NCI-H526 (cell line): ENCODE measurements around the gene NATD1.
"Not testable (repeated sequence)": the region's sequence is repeated elsewhere in the genome, so short reads cannot be mapped to it uniquely, and the experiment has no call there.

Experiments used
- DNase-seq, 2 experiments: peaks; one replicate each; lab custom pipeline; 2025; lab: John Stamatoyannopoulos, UW

NATD1 gene

GRCh38 chr17:21246698-21247097 lies 6.5 kb downstream of the NATD1 start:
- DNase-seq = no peak

DNA sequence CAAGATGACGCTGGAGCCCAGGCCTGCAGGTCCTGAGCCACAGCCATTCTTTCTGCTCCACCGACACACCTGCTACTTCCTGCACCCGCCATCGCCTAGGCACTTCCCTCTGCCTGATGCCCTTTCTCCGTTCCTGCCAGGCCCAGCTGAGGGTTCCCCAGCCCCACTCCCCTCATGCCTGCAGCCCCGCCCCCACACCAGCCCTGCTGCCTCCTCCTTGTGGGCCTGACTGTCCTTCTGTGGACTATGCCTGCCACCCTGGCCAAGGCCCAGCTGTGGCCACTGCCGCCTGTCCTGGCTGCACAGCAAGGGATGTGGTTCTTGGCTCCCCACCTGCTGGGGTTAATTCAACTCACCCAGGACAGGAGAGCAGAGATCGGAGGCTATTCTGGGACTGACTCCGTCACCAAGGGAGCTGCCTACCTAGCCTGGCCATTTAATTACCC lies 7.5 kb downstream of the NATD1 start:
- DNase-seq = no peak

DNA sequence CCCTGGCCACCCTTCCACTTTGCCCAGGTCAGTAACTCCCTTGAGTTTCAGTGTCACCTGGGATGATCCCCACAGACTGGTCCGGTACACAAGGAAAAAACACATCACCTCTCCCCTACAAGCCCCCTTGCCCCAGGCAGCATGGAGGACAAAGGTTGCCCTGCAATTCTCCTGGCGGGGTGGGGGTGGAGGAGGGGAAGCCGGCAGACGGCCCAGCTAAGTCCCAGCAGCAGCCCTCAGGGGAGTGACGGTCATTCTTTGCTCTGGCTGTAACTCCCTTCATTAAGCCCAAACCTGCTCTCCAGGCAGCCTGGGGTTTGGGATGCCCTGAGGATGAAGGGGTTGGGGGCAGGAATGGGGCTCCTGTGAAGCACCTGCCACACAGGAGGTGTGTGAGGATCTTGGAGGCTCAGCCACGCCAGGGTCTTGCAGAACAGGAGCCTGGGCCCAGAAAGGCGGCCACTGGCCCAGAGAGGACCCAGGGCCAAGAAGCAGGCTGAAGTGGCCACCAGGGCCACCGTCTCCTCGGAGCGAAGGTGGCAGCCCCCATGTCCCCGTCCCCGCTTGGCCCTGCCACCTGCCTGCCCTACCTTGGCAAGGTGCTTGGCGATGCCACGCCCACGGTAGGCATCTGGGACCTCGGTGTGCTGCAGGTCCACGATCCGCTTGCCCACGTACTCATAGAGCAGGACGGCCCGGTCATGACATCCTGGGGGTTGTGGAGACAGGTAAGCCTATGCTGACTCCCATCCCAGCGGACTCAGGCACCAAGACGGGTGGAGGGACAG lies 9.5 kb downstream of the NATD1 start:
- no peak for DNase-seq

GRCh38 chr17:21242780-21243515 lies 10.3 kb downstream of the NATD1 start:
- DNase-seq = no peak

- no peak for DNase-seq
Measured at GRCh38 chr17:21242026-21242697, 11.0 kb downstream of the NATD1 start.

DNA sequence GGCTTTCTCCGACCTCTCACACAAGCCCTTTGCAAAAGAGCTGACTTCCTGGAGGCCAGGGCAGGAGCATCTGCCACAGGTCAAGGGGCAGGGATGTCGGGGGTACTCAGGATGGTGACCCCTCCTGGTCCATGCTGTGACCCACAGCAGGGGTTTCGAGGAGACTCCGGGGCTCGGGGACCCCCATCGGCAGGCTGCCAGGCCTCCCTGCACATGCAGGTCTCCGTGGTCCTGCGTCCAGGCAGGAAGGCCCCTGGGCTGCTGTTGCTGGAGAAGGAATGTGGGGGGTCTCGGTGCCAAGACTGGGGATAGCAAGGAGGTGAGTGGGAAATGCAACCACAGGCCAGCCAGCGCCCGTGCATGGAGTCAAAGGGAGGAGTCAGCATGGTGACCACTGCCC lies 11.6 kb downstream of the NATD1 start:
- DNase-seq = no peak

- DNase-seq = peak in 1 of 2 experiments; percentile 20
Measured at GRCh38 chr17:21240369-21241055, 12.7 kb downstream of the NATD1 start.

DNA sequence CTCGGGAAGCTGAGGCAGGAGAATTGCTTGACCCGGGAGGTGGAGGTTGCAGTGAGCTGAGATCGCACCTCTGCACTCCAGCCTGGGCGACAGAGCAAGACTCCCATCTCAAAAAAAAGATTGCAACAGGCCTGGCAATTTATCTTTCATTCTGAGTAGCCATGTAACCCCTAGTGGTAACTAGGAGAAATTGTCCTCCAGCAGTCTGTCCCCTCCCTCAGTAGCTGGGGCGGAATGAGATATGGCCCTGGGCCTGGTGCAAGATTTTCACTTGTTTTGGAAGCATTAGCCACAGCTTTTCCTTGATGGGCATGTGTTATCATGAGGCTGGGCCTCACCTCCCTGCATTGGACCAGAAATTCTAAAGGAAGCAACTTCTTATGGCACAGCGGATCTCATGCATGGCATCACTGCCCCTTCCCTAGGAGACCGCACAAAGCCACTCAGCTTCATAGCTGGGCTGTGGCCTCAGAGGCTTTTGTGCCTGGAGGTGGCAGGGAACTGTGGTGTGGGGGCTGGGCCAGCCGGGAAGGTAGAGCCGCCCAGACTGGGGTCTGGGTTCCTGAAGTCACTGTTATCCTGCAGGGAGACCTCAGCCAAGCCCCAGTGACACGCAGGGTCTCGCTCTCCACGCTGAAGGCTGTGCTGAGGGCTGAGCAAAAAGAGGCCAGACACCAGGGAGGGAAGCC lies 13.4 kb downstream of the NATD1 start:
- DNase-seq = peak in 1 of 2 experiments; percentile 46

- no peak for DNase-seq
Measured at GRCh38 chr17:21235921-21236320, 17.3 kb downstream of the NATD1 start.

DNA sequence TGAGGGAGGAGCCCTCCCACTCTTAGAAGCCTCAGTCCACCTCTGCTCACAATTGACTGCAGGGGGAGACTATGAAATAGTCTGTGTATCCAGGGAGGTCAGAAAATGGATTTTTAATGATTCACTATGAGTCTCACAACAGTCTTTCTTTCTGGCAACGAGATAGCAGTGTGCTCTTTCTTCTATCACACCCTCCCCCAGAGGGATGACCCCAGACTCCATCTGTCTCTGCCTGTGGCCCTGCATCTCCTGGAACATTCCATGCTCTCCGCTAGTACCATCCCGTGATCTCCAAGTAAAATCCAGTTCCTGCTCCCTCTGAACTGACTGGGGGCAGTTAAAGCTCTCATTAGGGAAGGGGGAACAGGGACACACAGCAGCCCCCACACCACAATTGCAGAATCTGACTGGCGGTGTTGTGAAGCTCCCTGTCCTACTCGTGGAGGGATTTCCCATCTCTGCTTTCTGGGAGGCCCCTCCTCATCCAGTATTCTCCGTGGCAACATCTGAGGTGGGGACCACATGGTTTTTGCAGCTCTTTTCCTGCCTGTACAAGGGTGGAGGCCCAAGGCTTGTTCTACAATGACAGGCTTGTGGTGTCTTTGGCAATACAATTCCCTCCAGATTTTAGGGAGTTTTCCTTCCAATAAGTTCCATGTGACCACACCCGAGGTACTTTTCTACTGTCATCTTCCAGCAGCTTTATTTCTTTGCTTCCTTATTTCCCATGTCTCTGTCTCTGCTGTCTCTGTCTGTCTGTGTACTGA lies 19.4 kb downstream of the NATD1 start:
- DNase-seq = no peak

DNA sequence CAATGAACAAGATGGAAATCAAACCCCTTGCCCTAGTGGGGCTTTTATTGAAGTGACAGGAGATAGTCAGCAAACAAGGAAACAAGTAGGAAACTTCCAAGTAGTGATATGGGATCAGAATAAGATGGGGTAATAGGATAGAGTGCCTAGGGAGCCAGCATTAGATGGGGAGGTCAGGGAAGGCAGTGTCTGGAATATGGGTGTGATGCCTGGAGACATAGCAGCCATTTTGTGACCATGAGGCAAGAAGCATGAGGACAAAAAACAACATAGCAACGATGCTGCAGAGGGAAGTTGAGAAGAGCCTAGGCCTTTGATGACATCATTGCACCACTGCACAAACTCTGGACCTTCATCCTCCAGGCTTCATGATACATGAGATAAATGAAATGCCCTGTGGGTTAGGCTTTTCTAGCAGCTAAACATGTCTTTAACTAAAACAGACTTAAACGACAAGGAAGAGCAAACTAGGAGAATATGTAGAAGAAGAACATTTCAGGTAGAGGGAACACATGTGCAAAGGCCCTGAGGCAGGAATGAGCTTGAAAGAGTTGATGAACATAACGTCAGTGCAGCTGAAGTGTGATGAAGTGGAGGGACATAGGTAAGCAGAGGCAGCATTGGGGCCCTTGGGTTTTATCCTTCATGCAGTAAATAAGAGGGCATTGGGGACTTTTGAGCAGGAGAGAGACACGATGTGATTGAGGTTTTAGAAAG lies 21.0 kb downstream of the NATD1 start:
- no peak for DNase-seq

DNA sequence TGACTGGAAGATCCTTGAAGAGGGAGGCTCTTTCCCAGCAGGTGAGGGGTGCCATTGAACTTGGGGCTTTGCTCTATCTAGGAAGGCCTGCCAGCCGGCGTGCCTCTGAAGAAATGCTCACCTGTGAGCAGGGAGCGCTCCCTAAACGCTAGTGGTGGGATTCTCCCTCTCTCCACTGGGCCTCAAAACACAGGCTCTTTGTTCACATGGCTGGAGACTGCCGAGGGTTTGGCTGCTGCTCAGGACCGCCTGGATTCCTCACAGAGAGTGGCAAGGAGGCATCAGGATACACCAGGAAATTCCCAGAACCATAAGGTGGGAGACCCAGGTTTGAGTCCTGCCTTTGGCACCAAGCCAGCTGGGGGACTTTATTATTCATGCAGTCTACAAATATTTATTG lies 21.7 kb downstream of the NATD1 start:
- DNase-seq = no peak

DNA sequence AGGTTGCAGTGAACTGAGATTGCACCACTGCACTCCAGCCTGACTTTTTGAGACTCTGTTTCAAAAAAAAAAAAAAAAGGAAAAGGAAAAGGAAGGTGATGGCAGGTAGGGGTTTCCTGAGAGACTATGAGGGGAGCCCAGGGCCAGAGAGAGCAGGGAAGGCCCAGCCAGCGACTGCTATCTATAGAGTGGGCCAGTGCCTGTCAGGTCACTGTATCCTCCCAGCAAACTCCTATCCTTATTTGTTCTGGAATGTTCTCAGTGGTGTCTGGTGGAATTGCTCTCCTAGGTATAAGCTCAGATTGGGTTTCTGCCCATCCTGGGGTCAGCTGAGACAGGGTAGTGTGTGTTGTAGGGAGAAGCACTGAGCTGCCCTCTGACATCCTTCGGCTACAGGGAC lies 24.4 kb downstream of the NATD1 start:
- no peak for DNase-seq

DNA sequence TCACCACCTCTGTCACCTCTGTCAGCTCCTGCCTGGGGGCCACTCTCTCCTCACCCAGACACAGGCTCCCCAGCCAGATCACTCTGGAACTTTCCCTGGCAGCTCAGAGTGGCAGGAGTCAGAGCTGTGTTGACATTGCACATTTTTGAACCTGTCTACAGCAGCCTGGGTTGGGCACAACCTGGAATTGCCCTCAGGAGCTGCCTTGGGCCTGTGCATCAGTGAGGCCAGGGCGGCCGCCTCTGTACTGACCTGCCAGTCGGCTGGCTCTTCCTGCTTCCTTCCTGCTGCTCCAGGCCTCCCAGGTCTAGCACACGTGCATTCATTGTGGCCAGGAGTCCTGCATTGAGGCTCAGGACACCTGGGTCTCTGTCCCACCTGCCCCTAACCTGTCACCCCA lies 25.1 kb downstream of the NATD1 start:
- DNase-seq = no peak

GRCh38 chr17:21227277-21227676 lies 25.9 kb downstream of the NATD1 start:
- not testable (repeated sequence) for DNase-seq

DNA sequence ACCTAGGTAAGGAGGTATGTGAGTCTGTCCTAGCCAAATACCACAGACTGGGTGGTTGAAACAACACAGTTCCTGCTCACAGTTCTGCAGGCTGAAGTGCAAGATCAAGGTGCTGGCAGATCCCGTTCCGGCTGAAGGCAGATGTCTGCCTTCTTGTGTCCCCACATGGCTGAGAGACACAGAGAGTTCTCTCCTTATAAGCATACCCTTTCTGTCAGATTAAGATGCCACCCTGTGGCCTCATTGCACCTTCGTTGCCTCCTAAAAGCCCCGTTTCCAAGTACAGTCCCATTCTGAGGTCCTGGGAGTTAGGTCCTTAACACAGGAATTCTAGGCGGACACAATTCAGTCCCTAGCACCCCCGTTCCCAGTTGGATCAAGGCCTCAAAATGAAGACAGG lies 30.1 kb downstream of the NATD1 start:
- no peak for DNase-seq

- no peak for DNase-seq
Measured at GRCh38 chr17:21218831-21219380, 34.3 kb downstream of the NATD1 start.

- DNase-seq = no peak
Measured at GRCh38 chr17:21218101-21218500, 35.1 kb downstream of the NATD1 start.

GRCh38 chr17:21217346-21217745 lies 35.9 kb downstream of the NATD1 start:
- DNase-seq = no peak

GRCh38 chr17:21215935-21216334 lies 37.3 kb downstream of the NATD1 start:
- DNase-seq = no peak
